NCI-H446 (cell line): ENCODE measurements around the gene HMGCR.

Experiments used
- DNase-seq, 2 experiments: peaks; one replicate each; lab custom pipeline; 2025; lab: John Stamatoyannopoulos, UW

Gene HMGCR

DNA sequence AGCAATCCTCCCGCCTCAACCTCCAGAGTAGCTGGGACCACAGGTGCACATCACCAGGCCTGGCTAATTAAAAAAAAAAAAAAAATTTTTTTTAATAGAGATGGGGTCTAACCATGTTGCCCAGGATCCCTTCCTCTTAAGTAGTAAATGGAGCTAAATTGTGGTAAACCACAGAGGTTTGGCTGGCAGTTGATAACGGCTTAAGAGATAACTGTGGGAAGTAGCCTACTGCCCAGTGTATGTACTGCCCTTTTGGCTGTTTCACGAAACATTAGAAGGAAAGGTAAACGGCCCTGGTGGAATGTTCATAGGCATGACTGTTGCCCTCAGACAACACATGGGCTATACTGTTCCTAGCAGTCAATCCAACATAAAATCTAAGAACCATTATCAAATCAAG is 44.4 kb downstream of the HMGCR start:
- DNase-seq: no peak

DNA sequence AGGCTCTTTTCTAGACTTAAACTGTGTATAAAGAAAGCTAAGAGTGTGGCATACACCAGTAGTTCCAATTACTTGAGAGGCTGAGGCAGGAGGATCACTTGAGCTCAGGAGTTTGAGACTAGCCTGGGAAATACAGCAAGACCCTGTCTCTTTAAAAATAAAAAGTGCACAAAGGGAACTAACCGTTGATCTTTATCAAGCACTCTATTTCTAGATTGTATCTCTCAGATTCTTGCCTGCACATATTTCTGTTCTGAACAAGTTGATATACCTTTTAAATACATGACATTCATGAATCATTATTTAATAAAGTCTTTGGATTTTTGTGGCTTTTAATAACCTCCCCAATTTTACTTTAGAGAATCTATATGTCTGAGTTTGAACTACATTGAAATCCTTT is 47.2 kb downstream of the HMGCR start:
- no peak for DNase-seq

DNA sequence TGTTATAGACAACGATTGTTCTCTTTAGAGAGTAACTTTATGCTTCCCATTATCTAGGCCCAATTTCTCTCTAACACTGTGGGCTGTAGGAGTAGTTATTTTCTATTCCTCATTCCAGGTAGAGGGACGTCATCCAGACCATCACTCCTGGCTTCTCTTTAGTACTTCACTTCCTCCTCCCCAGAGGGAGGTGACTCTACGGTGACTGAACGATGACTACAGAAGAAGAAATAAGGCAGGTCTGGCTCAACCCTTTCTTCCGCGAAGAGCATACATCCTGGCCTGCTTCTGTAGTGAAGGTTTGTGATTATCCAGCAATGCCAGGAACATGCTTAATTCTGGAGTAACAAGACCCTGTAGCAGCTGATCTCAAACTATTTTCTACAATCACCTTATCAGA is 50.8 kb downstream of the HMGCR start:
- DNase-seq: no peak

DNA sequence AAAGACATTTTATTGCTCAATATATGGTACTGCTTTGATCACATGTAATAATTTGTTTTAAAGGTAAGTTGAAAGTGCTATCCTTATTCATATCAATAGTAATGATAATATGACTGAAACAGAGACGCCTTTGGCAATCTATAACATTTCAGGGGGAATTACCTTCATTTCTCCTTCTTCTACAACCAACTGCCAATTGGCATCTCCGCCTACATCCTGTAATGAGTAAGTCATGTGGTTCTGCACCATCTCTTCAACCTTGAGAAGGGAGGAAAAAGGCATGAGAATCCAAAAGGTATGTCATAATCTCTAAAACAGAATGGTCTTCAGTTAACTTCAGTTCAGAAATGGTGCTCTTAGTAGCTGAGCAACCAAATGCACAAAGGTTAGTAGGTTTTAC is 52.4 kb downstream of the HMGCR start:
- DNase-seq: no peak

DNA sequence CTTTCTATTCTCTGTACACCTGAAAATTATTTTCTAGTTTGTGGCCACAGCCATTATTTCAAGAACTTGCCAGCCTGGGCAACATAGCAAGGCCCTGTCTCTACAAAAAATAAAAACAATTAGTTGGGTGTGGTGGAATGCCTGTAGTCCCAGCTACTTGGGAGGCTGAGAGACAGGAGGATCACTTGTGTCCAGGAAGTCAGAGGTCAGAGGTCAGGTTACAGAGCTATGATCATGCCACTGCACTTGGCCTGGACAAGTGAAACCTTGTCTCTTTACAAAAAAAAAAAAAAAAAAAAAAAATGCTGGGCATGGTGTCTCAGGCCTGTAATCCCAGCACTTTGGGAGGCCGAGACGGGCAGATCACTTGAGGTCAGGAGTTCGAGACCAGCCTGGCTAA is 58.3 kb downstream of the HMGCR start:
- DNase-seq: no peak

DNA sequence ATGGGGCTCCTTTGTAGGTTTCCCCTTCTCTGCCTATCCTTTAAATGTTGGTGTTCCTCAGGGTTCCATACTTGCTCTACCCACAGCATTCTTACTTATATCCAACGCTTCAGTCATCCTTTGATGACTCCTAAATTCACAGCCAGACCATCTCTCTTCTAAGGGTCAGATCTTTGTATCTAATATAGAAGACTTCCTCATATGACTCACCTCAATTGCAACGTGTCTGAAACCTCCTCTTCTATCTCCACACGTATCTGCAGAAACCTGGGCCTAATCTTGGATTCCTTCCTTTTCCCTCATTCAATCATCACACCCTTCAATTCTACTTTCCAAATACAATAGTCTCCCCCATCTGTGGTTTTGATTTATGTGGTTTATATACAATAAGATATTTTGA is 68.3 kb downstream of the HMGCR start:
- DNase-seq: no peak
